GM12892 (cell line): Measurements from ENCODE around the gene RASGRP2.

Experiments
- DNase-seq: peaks from one replicate; pipeline ENCODE4 v3.0.0; 2011; ENCODE audit not compliant: insufficient read length
- FAIRE-seq: peaks from 2 replicates; lab custom pipeline; 2011; peaks lifted over from hg19 to GRCh38; lab: Jason Lieb, UNC
- POLR2A ChIP-seq: IDR thresholded peaks from 2 replicates; pipeline ENCODE4 v1.6.1; 2011; ENCODE audit warnings: low read depth, low read length, control low read depth
- POLR2AphosphoS5 ChIP-seq: IDR thresholded peaks from 2 replicates; pipeline ENCODE4 v1.6.1; 2011; ENCODE audit warnings: low read depth, low read length, control low read depth
- TAF1 ChIP-seq: IDR thresholded peaks from 2 replicates; pipeline ENCODE4 v1.6.1; 2011; ENCODE audit warnings: low read depth, mild to moderate bottlenecking, control low read depth, low read length, borderline replicate concordance

Gene RASGRP2

DNA sequence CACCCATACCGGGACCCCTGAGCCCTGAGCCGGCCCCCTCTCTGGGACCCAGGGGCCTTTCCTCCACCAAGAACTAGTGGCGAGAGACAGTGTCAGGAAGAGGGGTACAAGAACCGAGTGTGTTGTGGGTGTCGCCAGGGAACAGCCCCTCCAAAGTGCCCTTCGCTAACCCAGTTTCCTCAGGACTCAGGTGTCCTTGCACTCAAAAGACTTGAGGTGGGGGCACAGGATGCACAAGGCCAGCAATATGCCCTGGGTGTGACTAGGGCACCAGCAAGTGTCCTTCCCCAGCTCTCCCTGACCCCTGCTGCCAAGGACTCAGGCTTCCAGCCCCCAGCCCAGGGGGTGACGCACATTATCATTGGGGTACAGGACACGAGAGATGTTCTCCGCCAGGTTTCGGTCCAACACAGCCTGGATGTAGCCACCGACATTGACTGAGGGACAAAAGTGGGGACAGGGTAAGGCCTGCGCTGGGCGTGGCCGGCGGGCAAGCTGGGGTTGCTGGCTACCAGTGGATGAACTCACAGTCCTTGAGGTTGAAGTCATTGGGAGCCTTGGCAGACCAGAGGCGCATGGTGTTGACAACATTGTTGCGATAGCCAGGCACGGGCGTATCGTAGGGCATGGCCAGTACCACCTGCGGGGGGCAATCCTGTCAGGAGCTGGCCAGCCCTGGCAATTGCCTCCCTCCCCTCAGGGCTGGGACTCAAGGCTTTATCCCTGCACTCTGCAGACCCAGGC lies 11.1 kb upstream of the RASGRP2 start:
- TF ChIP-seq TAF1 = no peak
- TF ChIP-seq POLR2A = no peak
- no peak for TF ChIP-seq POLR2AphosphoS5
- FAIRE-seq = no peak

GRCh38 chr11:64754124-64754918 lies 10.4 kb upstream of the RASGRP2 start:
- no peak for FAIRE-seq
- TF ChIP-seq POLR2AphosphoS5 = no peak
- no peak for TF ChIP-seq TAF1
- TF ChIP-seq POLR2A = no peak
- no peak for DNase-seq

More for the DNA sequence above, 11.1 kb upstream of the RASGRP2 start:
- DNase-seq = no peak

DNA sequence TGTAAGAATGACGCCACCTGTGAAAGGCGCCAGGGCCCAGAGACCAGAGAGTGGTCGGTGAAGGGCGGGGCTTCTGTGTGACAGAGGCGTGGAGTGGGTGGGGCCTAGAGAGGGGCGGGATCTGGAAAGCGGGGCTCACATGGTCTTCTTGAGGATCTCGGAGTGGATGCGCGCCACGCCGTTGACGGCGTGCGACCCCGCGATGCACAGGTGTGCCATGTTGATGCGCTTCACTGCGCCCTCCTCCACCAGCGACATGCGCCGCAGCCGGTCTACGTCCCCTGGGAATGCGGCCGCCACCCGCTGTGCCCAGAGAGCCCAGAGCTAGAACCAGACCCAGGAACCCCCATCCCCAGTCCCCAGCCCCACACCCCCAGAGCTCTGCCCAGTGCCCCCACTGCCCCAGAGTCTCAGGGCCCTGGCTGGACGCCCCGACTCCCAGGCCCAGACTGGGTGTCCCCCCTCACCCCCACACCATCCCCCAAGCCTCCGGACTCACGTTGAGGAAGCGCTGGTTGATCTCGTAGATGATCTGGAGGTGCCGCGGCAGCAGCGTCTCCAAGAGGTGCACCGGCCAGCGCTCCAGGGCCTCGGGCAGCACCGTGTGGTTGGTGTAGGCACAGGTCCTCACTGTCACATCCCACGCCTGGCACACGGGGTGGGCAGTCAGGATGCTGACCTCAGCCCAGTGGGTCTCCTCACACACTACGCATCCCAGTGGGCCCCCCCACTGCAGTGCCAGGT lies 9.6 kb upstream of the RASGRP2 start:
- no peak for TF ChIP-seq POLR2AphosphoS5
- TF ChIP-seq TAF1 = no peak
- TF ChIP-seq POLR2A = no peak
- DNase-seq (no peak), FAIRE-seq (no peak)

- TF ChIP-seq POLR2AphosphoS5 = no peak
- DNase-seq (no peak), FAIRE-seq (no peak)
Observed at GRCh38 chr11:64753019-64753379, 9.1 kb upstream of the RASGRP2 start.

DNA sequence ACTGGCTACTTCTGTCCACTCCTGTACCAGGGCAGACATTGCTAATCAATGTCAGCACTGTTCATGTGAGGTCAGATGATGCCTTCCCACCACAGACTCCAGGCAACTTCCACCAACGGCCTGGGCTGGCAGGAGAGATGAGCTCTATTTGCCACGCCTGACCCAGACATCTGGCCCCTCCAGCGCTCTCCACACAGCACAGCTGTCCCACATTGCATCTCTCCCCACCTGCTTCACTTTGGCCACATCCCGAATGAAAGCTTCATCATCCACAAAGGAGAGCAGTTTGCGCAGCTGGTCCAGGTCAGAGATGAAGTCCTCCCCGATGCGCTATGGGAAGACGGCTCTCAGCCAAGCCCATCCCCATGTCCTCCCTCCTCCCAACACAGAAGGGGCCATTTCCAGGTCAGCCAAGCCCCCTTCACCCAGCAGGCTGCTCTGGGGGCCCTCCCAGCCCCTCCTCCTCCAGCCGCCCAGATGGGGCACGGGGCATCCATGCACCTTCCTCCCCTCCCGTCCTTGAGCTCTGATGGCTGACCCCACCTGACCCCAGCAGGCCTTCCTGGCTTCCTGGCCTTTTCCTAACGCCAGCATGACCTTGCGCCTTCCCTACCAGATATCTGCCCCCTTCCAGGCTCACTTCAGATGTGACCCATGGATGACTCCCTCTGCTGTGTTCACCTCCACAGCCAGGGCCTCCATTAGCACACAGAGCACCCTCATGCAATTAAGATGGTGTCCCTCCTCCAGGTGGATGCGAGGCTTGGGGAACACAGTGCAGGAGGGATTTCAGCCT lies 8.4 kb upstream of the RASGRP2 start:
- DNase-seq (no peak), FAIRE-seq (no peak)
- no peak for TF ChIP-seq TAF1
- TF ChIP-seq POLR2AphosphoS5 = no peak
- TF ChIP-seq POLR2A = no peak

DNA sequence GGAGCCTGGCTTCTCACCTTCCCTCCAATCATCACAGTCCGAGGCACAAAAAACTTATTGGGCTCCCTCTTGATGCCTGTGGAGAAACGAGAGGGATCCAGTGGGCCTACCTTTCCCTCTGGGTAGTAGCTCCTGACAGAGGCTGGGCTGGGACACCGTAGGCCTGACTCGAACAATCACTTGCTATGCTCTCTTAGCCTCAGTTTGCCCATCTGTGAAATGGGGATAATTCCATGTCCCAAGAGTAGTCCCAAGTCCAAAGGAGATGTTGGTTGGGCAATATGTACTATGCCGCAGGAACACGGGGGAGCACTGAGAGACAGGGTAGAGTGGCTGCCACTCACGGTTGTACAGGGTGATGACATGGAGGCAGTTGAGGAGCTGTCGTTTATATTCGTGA lies 7.6 kb upstream of the RASGRP2 start:
- DNase-seq = no peak
- FAIRE-seq = no peak

DNA sequence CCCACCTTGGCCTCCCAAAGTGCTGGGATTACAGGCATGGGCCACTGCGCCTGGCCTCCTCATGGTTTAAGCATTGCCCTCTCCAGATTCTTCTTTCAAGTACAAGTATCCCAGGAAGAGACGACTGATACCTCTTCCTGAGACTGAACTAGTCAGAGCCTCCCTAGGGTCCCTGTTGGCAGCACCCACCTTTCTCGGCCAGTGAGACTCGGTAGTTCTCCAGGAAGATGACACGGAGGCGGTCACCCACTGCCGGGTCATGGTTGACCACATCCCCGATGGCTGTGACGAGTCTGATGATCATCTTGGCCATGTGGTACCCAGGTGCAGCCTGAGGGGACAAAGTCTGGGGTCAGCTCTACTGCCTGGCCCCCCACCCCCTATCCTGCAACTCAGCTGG lies 7.2 kb upstream of the RASGRP2 start:
- no peak for TF ChIP-seq POLR2AphosphoS5
- TF ChIP-seq TAF1 = no peak
- TF ChIP-seq POLR2A = no peak
- DNase-seq (no peak), FAIRE-seq (no peak)

More for the DNA sequence above, 7.6 kb upstream of the RASGRP2 start:
- no peak for TF ChIP-seq POLR2AphosphoS5
- no peak for TF ChIP-seq POLR2A
- no peak for TF ChIP-seq TAF1

DNA sequence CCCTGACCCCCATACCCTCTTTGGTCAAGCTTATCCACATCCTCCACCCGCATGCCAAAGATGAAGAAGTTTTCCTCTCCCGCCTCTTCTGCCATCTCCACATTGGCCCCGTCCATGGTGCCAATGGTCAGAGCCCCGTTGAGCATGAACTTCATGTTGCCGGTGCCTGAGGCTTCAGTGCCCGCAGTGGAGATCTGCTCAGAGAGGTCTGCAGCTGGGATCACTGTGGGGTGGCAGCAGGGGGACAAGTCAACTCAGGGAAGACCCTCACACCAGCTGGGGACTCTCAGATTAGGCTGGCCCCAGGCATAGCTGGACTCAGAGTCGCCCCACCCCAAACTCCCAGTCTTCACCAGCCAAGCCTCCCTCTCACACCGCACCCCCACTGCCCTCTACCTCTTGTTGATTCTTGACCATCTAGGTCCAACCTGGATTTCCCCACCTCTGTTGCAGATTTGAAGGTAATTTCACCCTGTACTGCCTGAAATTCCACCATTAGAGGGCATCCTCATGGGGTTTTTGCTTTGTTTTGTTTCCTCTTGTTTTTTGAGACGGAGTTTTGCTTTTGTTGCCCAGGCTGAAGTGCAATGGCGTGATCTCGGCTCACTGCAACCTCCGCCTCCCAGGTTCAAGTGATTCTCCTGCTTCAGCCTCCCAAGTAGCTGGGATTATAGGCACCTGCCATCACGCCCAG lies 6.6 kb upstream of the RASGRP2 start:
- no peak for TF ChIP-seq POLR2AphosphoS5
- no peak for TF ChIP-seq TAF1
- TF ChIP-seq POLR2A = no peak
- no peak for FAIRE-seq
- DNase-seq = no peak

- DNase-seq (no peak), FAIRE-seq (no peak)
- no peak for TF ChIP-seq POLR2A
Observed at GRCh38 chr11:64747961-64748665, 4.2 kb upstream of the RASGRP2 start.

DNA sequence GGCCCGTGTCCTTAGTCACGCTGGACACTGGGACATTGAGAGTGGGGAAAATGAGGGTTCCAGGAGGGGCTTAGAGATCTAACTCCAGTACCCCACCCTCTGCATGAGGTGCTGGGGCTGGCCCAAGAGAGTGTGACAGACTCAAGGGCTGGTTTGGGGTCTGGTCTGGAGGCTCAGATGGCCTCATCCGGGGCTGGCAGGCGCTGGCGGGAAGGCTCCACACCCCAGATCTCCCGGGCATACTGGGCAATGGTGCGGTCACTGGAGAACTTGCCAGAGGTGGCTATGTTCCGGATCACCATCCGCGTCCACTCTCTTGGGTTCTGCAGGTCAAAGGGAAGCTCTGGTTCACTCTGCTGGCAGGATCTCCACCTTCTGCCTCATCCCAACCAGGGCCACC lies 2.5 kb upstream of the RASGRP2 start:
- no peak for FAIRE-seq
- TF ChIP-seq POLR2AphosphoS5 (no peak), POLR2A (no peak), TAF1 (no peak)

More for the DNA sequence above, 2.5 kb upstream of the RASGRP2 start:
- no peak for DNase-seq
